ENCODE measurements around the gene IGSF10. TPM values are rescaled to one million over a fixed set of nuclear protein-coding genes. Genes with fewer than 3 reads are reported as not detected.

Gene IGSF10
- total RNA-seq (2014; rRNA removed; shearing (Covaris generic)): 0.32 and 0.38 TPM in 2 replicates

GRCh38 chr3:151460774-151461450 lies at the start of gene IGSF10:
TSS of gene IGSF10 (minus strand) at chr3:151461061. CDS start at chr3:151458709, 2,352 bp downstream.

Small RNAs within 50 kb of the gene (small RNA-seq; reads per million reads assigned to genes)
- gene AC117454.1: not detected

Other genes with a start within 250 kb of the IGSF10 start
- not detected in 2 replicates for gene P2RY14, start 182.5 kb downstream of the IGSF10 start, total RNA-seq (2014; rRNA removed; shearing (Covaris generic))
- gene GPR87, start 144.2 kb downstream of the IGSF10 start, total RNA-seq (2014; rRNA removed; shearing (Covaris generic)): not detected in 2 replicates
- not detected in 2 replicates for gene P2RY13, start 131.5 kb downstream of the IGSF10 start, total RNA-seq (2014; rRNA removed; shearing (Covaris generic))
- not detected in 2 replicates for gene P2RY12, start 76.3 kb downstream of the IGSF10 start, total RNA-seq (2014; rRNA removed; shearing (Covaris generic))

All from A375 (cell line).